HG02885 (cell line): ENCODE measurements around the gene RAB28.
A peak's percentile ranks its signal among the peaks of the same experiment; 100 is the strongest.

Experiments
- ATAC-seq: cut with Tn5 transposase; IDR thresholded peaks from one replicate; pipeline ENCODE4 v1.9.1; 2021; ENCODE audit warnings: mild to moderate bottlenecking; ENCODE audit not compliant: unreplicated experiment, poor library complexity

RAB28 gene

GRCh38 chr4:13484122-13484748 lies at the start of gene RAB28:
TSS of gene RAB28 (minus strand) at chr4:13484340.
- peak; percentile 95 for ATAC-seq

- ATAC-seq, result no peak
Observed at GRCh38 chr4:13531625-13531998, 47.5 kb upstream of the RAB28 start.

- ATAC-seq, result no peak
Observed at GRCh38 chr4:13530823-13531624, 46.9 kb upstream of the RAB28 start.

- ATAC-seq, result no peak
Observed at GRCh38 chr4:13529128-13529919, 45.2 kb upstream of the RAB28 start.

- ATAC-seq, result no peak
Observed at GRCh38 chr4:13528821-13529127, 44.6 kb upstream of the RAB28 start.

GRCh38 chr4:13527981-13528820 lies 44.1 kb upstream of the RAB28 start:
- ATAC-seq, result peak; percentile 79

- ATAC-seq, result peak; percentile 20
Observed at GRCh38 chr4:13527192-13527980, 43.2 kb upstream of the RAB28 start.

GRCh38 chr4:13526658-13527057 lies 42.5 kb upstream of the RAB28 start:
- ATAC-seq, result no peak

- no peak for ATAC-seq
Observed at GRCh38 chr4:13525606-13526281, 41.6 kb upstream of the RAB28 start.

GRCh38 chr4:13524504-13525243 lies 40.5 kb upstream of the RAB28 start:
- no peak for ATAC-seq

- no peak for ATAC-seq
Observed at GRCh38 chr4:13523591-13524503, 39.7 kb upstream of the RAB28 start.

- ATAC-seq, result no peak
Observed at GRCh38 chr4:13523105-13523477, 39.0 kb upstream of the RAB28 start.

- ATAC-seq, result no peak
Observed at GRCh38 chr4:13522282-13523104, 38.4 kb upstream of the RAB28 start.

- ATAC-seq, result no peak
Observed at GRCh38 chr4:13521047-13521446, 36.9 kb upstream of the RAB28 start.

- ATAC-seq, result no peak
Observed at GRCh38 chr4:13516315-13516860, 32.2 kb upstream of the RAB28 start.

GRCh38 chr4:13515268-13515667 lies 31.1 kb upstream of the RAB28 start:
- no peak for ATAC-seq
